ENCODE measurements around the gene SLC29A4. TPM values are rescaled to one million over a fixed set of nuclear protein-coding genes. Genes with fewer than 3 reads are reported as not detected.
A peak's percentile ranks its signal among the peaks of the same experiment; 100 is the strongest.

SLC29A4 gene
- total and polyA plus RNA-seq, 2 of the 13 experiments (the other 11 are each of a cell fraction or from before 2014, with no cell fraction given) = 29.7 to 31.7 TPM

DNA sequence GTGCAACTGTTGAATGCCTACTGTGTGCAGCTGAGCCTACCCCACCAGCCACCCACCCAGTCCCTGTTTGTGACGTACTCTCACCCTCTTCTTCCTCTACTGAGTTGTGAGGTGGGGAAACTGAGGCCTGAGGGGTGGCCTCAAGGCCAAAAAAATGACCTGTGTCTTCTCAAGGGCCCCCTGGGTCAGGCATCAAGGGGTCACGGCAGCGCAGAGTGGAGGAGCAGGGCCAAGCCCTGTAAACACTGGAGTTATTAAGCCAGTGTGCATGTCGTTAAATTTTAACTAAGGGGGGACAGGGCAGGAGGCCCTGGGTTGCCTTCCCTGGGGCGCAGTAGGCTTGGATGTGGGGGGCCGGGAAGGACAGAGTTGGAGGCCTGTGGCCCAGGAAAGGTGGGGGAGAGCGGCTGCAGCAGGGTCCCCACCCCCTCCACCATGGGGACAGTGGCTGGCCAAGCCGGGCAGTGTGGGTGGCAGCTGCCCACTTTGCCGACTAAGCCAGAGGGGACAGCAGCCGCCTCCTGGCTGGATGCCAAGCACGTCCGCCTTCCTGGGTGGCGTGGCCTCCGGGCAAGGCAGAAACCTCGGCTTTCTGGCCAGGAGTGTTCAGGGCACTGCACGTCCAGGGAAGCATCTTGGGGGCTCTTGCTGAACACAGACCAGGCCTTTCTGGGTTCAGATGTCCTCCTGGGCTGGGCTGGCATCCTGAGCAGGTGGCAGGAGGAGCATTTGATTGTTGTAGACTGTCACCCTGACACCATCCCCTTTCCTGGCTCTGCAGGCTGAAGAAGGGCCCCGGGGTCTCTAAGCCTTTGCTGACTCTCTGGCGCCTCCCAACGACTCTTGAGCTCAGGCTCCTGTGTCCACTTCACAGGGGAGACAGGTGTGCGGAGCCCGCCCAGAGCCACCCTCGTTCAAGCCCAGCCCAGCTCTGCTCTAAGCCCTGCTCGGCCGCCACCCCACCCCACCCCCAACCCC is 1.9 kb downstream of the SLC29A4 start (continued):
- peak; percentile 96 for TF ChIP-seq ZBTB3 (CRISPR knock-in tag; IDR thresholded peaks at IDR 0.05; ENCODE audit: borderline replicate concordance, low read depth)
- TF ChIP-seq ZSCAN9 (CRISPR knock-in tag; IDR thresholded peaks at IDR 0.05; ENCODE audit: borderline replicate concordance) = peak; percentile 21; the same call in 1 of the 2 replicates
- peak; percentile 67; the same call in 1 of the 2 replicates for TF ChIP-seq RERE (CRISPR knock-in tag; IDR thresholded peaks at IDR 0.05; ENCODE audit: low read depth)
- 0 out of 2 replicates have a peak, but pooled peaks have one; percentile 47 for TF ChIP-seq ZNF678 (CRISPR knock-in tag; IDR thresholded peaks at IDR 0.05)
- TF ChIP-seq ZNF343 (CRISPR knock-in tag; IDR thresholded peaks at IDR 0.05) = 0 out of 2 replicates have a peak, but pooled peaks have one; percentile 25
- peak; percentile 62; the same call in 1 of the 2 replicates for TF ChIP-seq AHDC1 (CRISPR knock-in tag; IDR thresholded peaks at IDR 0.05; ENCODE audit: borderline replicate concordance)
- TF ChIP-seq, protein P1, sequence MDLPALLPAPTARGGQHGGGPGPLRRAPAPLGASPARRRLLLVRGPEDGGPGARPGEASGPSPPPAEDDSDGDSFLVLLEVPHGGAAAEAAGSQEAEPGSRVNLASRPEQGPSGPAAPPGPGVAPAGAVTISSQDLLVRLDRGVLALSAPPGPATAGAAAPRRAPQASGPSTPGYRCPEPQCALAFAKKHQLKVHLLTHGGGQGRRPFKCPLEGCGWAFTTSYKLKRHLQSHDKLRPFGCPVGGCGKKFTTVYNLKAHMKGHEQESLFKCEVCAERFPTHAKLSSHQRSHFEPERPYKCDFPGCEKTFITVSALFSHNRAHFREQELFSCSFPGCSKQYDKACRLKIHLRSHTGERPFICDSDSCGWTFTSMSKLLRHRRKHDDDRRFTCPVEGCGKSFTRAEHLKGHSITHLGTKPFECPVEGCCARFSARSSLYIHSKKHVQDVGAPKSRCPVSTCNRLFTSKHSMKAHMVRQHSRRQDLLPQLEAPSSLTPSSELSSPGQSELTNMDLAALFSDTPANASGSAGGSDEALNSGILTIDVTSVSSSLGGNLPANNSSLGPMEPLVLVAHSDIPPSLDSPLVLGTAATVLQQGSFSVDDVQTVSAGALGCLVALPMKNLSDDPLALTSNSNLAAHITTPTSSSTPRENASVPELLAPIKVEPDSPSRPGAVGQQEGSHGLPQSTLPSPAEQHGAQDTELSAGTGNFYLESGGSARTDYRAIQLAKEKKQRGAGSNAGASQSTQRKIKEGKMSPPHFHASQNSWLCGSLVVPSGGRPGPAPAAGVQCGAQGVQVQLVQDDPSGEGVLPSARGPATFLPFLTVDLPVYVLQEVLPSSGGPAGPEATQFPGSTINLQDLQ (CRISPR knock-in tag; IDR thresholded peaks at IDR 0.05) = 0 out of 2 replicates have a peak, but pooled peaks have one; percentile 36
- peak; percentile 33; the same call in 1 of the 2 replicates for TF ChIP-seq ZNF768 (CRISPR knock-in tag; IDR thresholded peaks at IDR 0.05)
- TF ChIP-seq ZFP62 (CRISPR knock-in tag; IDR thresholded peaks at IDR 0.05) = no peak
- no peak for TF ChIP-seq TFAP4 (IDR thresholded peaks at IDR 0.05; ENCODE audit: borderline replicate concordance, low read depth)
- peak; percentile 3; the same call in 1 of the 2 replicates for TF ChIP-seq ESRRA (CRISPR knock-in tag; IDR thresholded peaks at IDR 0.05; ENCODE audit: low read depth)
- peak; percentile 80 for TF ChIP-seq FOXO1 (CRISPR knock-in tag; IDR thresholded peaks at IDR 0.05)
